Fibroblast of skin of right quadriceps (primary cell): ENCODE measurements around the gene MDN1.

ENCODE experiments used
- DNase-seq: peaks from one replicate; pipeline ENCODE4 v3.0.0-alpha.2; 2013

The MDN1 gene

DNA sequence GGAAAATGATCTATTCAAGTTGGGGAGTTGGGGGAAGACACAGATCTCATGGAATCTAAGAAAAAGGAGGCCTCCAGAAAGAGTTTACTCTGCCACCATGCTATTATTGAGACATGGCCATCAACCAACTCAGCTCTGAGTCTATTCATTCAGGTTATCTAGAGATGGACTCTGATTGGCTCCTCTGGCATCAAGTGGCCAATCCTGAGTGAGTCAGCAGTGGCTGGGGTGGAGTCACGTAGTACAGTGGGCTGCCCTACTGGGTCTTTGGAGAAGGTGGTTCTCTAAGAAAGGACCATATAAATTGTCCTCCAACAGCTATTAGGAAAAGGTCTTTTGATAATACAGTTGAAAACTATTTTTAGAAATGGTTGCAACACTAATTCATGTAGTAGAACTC lies 223.1 kb downstream of the MDN1 start:
- no peak for DNase-seq

DNA sequence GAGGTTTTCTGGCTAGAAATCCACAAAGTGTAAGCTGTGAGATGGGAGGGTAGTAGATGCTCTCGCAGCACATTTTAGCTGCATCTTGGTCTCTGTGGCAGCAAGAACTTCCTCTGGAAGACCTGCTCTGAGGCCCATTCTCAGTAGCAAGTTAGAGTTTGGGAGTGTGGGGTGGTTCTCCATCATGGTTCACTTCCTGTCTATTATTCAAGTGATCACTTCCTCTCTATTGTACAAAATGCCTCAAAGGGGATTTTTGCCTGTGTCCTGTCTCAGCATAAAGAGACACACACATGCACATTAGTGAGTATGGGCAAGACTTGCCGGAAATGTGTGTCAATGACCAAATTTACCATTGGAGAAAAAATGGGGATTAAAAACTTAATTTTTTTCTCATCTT lies 223.5 kb downstream of the MDN1 start:
- no peak for DNase-seq
